ENCODE results near the gene TMEM163.

Gene TMEM163

GRCh38 chr2:134683561-134684112 is 35.2 kb downstream of the TMEM163 start:
- TF ChIP-seq CEBPB (IDR thresholded peaks at IDR 0.05) (no peak), FOXM1 (IDR thresholded peaks at IDR 0.05; ENCODE audit: borderline replicate concordance, low read depth) (no peak), ZBTB7A (IDR thresholded peaks at IDR 0.05; ENCODE audit: low read depth) (no peak), TEAD4 (IDR thresholded peaks at IDR 0.05) (no peak)

- TF ChIP-seq TEAD4 (IDR thresholded peaks at IDR 0.05), result no peak
- TF ChIP-seq CREB1 (IDR thresholded peaks at IDR 0.05; ENCODE audit: low read depth), result no peak
- TF ChIP-seq YY1 (IDR thresholded peaks at IDR 0.05; ENCODE audit: low read depth), result no peak
- no peak for TF ChIP-seq REST (IDR thresholded peaks at IDR 0.05; ENCODE audit: low read depth)
Observed at GRCh38 chr2:134682726-134683125, 36.1 kb downstream of the TMEM163 start.

- TF ChIP-seq USF1 (IDR thresholded peaks at IDR 0.05), result no peak
- TF ChIP-seq YY1 (IDR thresholded peaks at IDR 0.05; ENCODE audit: low read depth), result no peak
- TF ChIP-seq MAX (IDR thresholded peaks at IDR 0.05), result no peak
- TF ChIP-seq CEBPB (IDR thresholded peaks at IDR 0.05), result no peak
- no peak for TF ChIP-seq TEAD4 (IDR thresholded peaks at IDR 0.05)
- no peak for TF ChIP-seq ZBTB7A (IDR thresholded peaks at IDR 0.05; ENCODE audit: low read depth)
Observed at GRCh38 chr2:134681201-134681600, 37.6 kb downstream of the TMEM163 start.

GRCh38 chr2:134679745-134680144 is 39.1 kb downstream of the TMEM163 start:
- TF ChIP-seq TEAD4 (IDR thresholded peaks at IDR 0.05) (no peak), EP300 (IDR thresholded peaks at IDR 0.05; ENCODE audit: borderline replicate concordance) (no peak), TCF12 (IDR thresholded peaks at IDR 0.05; ENCODE audit: low read depth) (no peak), USF1 (IDR thresholded peaks at IDR 0.05) (no peak), TAF1 (IDR thresholded peaks at IDR 0.05; ENCODE audit: low read depth) (no peak), MAX (IDR thresholded peaks at IDR 0.05) (no peak), REST (IDR thresholded peaks at IDR 0.05; ENCODE audit: low read depth) (no peak), YY1 (IDR thresholded peaks at IDR 0.05; ENCODE audit: low read depth) (no peak), EGR1 (IDR thresholded peaks at IDR 0.05) (no peak), RAD21 (IDR thresholded peaks at IDR 0.05; ENCODE audit: low read depth) (no peak), FOXM1 (IDR thresholded peaks at IDR 0.05; ENCODE audit: borderline replicate concordance, low read depth) (no peak), CEBPB (IDR thresholded peaks at IDR 0.05) (no peak), CREB1 (IDR thresholded peaks at IDR 0.05; ENCODE audit: low read depth) (no peak)

GRCh38 chr2:134679294-134679693 is 39.5 kb downstream of the TMEM163 start:
- TF ChIP-seq TCF12 (IDR thresholded peaks at IDR 0.05; ENCODE audit: low read depth) (no peak), RAD21 (IDR thresholded peaks at IDR 0.05; ENCODE audit: low read depth) (no peak), CREB1 (IDR thresholded peaks at IDR 0.05; ENCODE audit: low read depth) (no peak), REST (IDR thresholded peaks at IDR 0.05; ENCODE audit: low read depth) (no peak), YY1 (IDR thresholded peaks at IDR 0.05; ENCODE audit: low read depth) (no peak), TAF1 (IDR thresholded peaks at IDR 0.05; ENCODE audit: low read depth) (no peak), ZBTB7A (IDR thresholded peaks at IDR 0.05; ENCODE audit: low read depth) (no peak)
